NCI-H1694 (cell line): ENCODE measurements around the gene RRAGB.
"Not testable (repeated sequence)": the region's sequence is repeated elsewhere in the genome, so short reads cannot be mapped to it uniquely, and the experiment has no call there.

Experiments
- DNase-seq: peaks from one replicate; lab custom pipeline; 2025; lab: John Stamatoyannopoulos, UW

The RRAGB gene

GRCh38 chrX:55717521-55718497 lies at the start of gene RRAGB:
Gene RRAGB (plus strand): TSS chrX:55717749. CDS start chrX:55718328, 579 bp downstream.
- DNase-seq, result peak; percentile 93

GRCh38 chrX:55668084-55668483 lies 49.5 kb upstream of the RRAGB start:
- no peak for DNase-seq

- DNase-seq, result not testable (repeated sequence)
Observed at GRCh38 chrX:55688579-55688978, 29.0 kb upstream of the RRAGB start.

- no peak for DNase-seq
Observed at GRCh38 chrX:55695227-55696018, 22.1 kb upstream of the RRAGB start.

- no peak for DNase-seq
Observed at GRCh38 chrX:55697381-55697780, 20.2 kb upstream of the RRAGB start.

- DNase-seq, result no peak
Observed at GRCh38 chrX:55702671-55703070, 14.9 kb upstream of the RRAGB start.

- DNase-seq, result not testable (repeated sequence)
Observed at GRCh38 chrX:55703436-55703835, 14.1 kb upstream of the RRAGB start.

GRCh38 chrX:55705066-55705465 lies 12.5 kb upstream of the RRAGB start:
- not testable (repeated sequence) for DNase-seq

GRCh38 chrX:55709735-55710134 lies 7.8 kb upstream of the RRAGB start:
- DNase-seq, result no peak

GRCh38 chrX:55710701-55711100 lies 6.8 kb upstream of the RRAGB start:
- DNase-seq, result no peak

GRCh38 chrX:55713631-55714030 lies 3.9 kb upstream of the RRAGB start:
- DNase-seq, result no peak

GRCh38 chrX:55714161-55714560 lies 3.4 kb upstream of the RRAGB start:
- no peak for DNase-seq

- DNase-seq, result no peak
Observed at GRCh38 chrX:55715847-55716246, 1.7 kb upstream of the RRAGB start.

GRCh38 chrX:55716937-55717336 lies 612 bp upstream of the RRAGB start:
- no peak for DNase-seq

- DNase-seq, result no peak
Observed at GRCh38 chrX:55731826-55732225, 14.3 kb downstream of the RRAGB start.

GRCh38 chrX:55738969-55739368 lies 21.4 kb downstream of the RRAGB start:
- DNase-seq, result no peak

GRCh38 chrX:55742649-55743048 lies 25.1 kb downstream of the RRAGB start:
- DNase-seq, result no peak

GRCh38 chrX:55748463-55748862 lies 30.9 kb downstream of the RRAGB start:
- not testable (repeated sequence) for DNase-seq

- DNase-seq, result no peak
Observed at GRCh38 chrX:55750256-55750655, 32.7 kb downstream of the RRAGB start.

GRCh38 chrX:55754861-55755294 lies 37.3 kb downstream of the RRAGB start:
- DNase-seq, result no peak

GRCh38 chrX:55758033-55758432 lies 40.5 kb downstream of the RRAGB start:
- DNase-seq, result no peak

GRCh38 chrX:55759478-55759877 lies 41.9 kb downstream of the RRAGB start:
- no peak for DNase-seq

- no peak for DNase-seq
Observed at GRCh38 chrX:55767100-55767499, 49.6 kb downstream of the RRAGB start.
